T-helper 17 cell (primary cell): Measurements from ENCODE around the gene ZDHHC11. TPM values are rescaled to one million over a fixed set of nuclear protein-coding genes. Genes with fewer than 3 reads are reported as not detected.

Experiments used
- total RNA-seq, 4 donors: library from RNA in 2 of 4; stranded (reverse) in 2 of 4; gene quantifications; one replicate each; pipeline ENCODE4 v1.2.3 and lab custom pipeline; 2022 to 2026

The ZDHHC11 gene
- total RNA-seq, 2 donors from 2014 or later = 27.7 to 37.1 TPM

Other genes with a start within 250 kb of the ZDHHC11 start
- gene CEP72, start 238.6 kb downstream of the ZDHHC11 start, total RNA-seq = 10 to 100 TPM in 1 of 2 donors, 1 to 10 TPM in 1; 8.5 to 11.4 TPM
- 10 to 100 TPM; 17.3 to 35.4 TPM for gene TPPP, start 157.6 kb downstream of the ZDHHC11 start, total RNA-seq
- gene ZDHHC11B, start 66.3 kb downstream of the ZDHHC11 start, total RNA-seq = 10 to 100 TPM in 1 of 2 donors, 1 to 10 TPM in 1; 9.3 to 31.2 TPM
- gene BRD9, start 41.8 kb upstream of the ZDHHC11 start, total RNA-seq = 100 to 1,000 TPM; 179 to 200 TPM
- 1 to 10 TPM; 1.0 to 2.6 TPM for gene TRIP13, start 41.9 kb upstream of the ZDHHC11 start, total RNA-seq
- not detected for gene NKD2, start 157.8 kb upstream of the ZDHHC11 start, total RNA-seq